Urinary bladder (tissue), 4 donors: ENCODE results near the gene CYSLTR1. TPM values are rescaled to one million over a fixed set of nuclear protein-coding genes. Genes with fewer than 3 reads are reported as not detected.
"Not testable (repeated sequence)": the region's sequence is repeated elsewhere in the genome, so short reads cannot be mapped to it uniquely, and the experiment has no call there.

Experiments
- DNase-seq: peaks from one replicate; pipeline ENCODE4 v3.0.0-alpha.2; 2015; ENCODE audit errors: extremely low spot score
- H3K27ac ChIP-seq: one replicate; pipeline ENCODE4 v1.5.1; 2013; ENCODE audit warnings: low read depth, mild to moderate bottlenecking, moderate library complexity
- H3K36me3 ChIP-seq: one replicate; pipeline ENCODE4 v1.6.1; 2013; ENCODE audit warnings: mild to moderate bottlenecking, moderate library complexity; ENCODE audit not compliant: insufficient read depth
- H3K4me1 ChIP-seq: one replicate; pipeline ENCODE4 v1.6.1; 2013; ENCODE audit warnings: mild to moderate bottlenecking, moderate library complexity; ENCODE audit not compliant: insufficient read depth
- H3K4me3 ChIP-seq: one replicate; pipeline ENCODE4 v1.5.1; 2013; ENCODE audit warnings: low read depth, low read length
- WGBS: extraction: QIAGEN DNeasy Blood & Tissue Kit; methylation state at CpG from one replicate; pipeline ENCODE4 v1.1.7; 2013; 5-methylcytosine and 5-hydroxymethylcytosine counted together
- polyA plus RNA-seq: library from polyadenylated mRNA; stranded (reverse); fragments of 200-250 nt; gene quantifications from one replicate; pipeline ENCODE4 v1.2.3, GENCODE V29; 2013
- total RNA-seq: library from RNA; depleted of rRNA; stranded (reverse); fragments of >200 nt; gene quantifications from one replicate; pipeline ENCODE4 v1.2.3, GENCODE V29; 2014
- donor health status: healthy with polysubstance abuse.
- donor health status: healthy.

The CYSLTR1 gene
- total and polyA plus RNA-seq, 2 donors: 1.7 to 12.9 TPM

DNA sequence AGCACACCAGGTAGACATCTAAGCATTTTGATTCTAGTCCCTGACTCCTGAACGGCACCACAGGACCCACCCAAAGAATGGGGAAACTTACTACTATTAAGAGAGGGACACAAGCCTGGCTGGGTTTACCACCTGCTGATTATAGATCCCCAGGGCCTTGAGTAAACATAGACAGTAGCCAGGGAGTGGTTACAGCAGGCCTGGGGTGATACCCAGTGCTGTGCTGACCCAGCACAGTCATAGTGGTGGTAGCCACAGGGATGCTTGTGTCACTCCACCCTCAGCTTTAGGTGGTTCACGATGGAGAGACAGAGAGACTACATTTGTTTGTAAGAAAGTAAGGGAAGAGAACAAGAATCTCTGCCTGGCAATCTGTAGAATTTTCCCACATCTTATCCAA lies 11.7 kb downstream of the CYSLTR1 start:
- DNase-seq: no peak
- H3K4me3 ChIP-seq: no peak overlapping the region
- H3K4me1 ChIP-seq: no peaks in the 10 kb centered on the region
- H3K27ac ChIP-seq: no peak overlapping the region
- no peaks in the 10 kb centered on the region for H3K36me3 ChIP-seq
- WGBS: 85% methylated on average over 2 of the region's 2 CpGs

DNA sequence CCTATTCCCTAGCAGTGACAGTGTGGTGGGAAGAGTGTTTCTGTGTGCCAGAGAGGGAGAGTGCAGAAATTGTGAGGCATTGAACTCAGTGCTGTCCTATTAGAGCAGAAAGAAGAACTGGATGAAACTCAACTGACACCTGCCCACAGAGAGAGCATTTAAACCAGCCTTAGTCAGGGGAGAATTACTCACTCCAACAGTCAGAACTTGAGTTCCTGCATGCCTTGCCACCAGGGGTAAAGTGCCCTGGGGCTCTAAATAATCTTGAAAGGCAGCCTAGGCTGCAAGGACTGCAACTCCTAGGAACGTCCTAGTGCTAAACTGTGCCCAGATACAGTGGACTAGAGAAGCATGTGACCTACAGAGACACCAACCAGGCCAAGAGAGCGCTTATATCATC lies 12.8 kb downstream of the CYSLTR1 start:
- no peak overlapping the region for H3K27ac ChIP-seq
- H3K4me3 ChIP-seq: no peak overlapping the region
- no peak for DNase-seq
- H3K36me3 ChIP-seq: no peaks in the 10 kb centered on the region
- no peaks in the 10 kb centered on the region for H3K4me1 ChIP-seq
- WGBS: 63% methylated on average over 2 of the region's 2 CpGs

GRCh38 chrX:78313526-78313925 lies 13.9 kb downstream of the CYSLTR1 start:
- Histone ChIP-seq H3K27ac (no peak overlapping the region), H3K4me3 (no peak overlapping the region), H3K4me1 (no peaks in the 10 kb centered on the region), H3K36me3 (no peaks in the 10 kb centered on the region)
- DNase-seq: no peak
- 67% methylated on average over 3 of the region's 3 CpGs for WGBS

GRCh38 chrX:78307665-78308064 lies 19.7 kb downstream of the CYSLTR1 start:
- DNase-seq: no peak
- Histone ChIP-seq H3K4me3 (no peak overlapping the region), H3K27ac (no peak overlapping the region), H3K4me1 (no peaks in the 10 kb centered on the region), H3K36me3 (no peaks in the 10 kb centered on the region)

- 97% methylated on average over 2 of the region's 2 CpGs for WGBS
- H3K4me3 ChIP-seq: no peak overlapping the region
- no peak for DNase-seq
- H3K36me3 ChIP-seq: no peaks in the 10 kb centered on the region
- H3K27ac ChIP-seq: no peak overlapping the region
- H3K4me1 ChIP-seq: no peaks in the 10 kb centered on the region
These were observed 24.3 kb downstream of the CYSLTR1 start for GRCh38 chrX:78303086-78303485.

DNA sequence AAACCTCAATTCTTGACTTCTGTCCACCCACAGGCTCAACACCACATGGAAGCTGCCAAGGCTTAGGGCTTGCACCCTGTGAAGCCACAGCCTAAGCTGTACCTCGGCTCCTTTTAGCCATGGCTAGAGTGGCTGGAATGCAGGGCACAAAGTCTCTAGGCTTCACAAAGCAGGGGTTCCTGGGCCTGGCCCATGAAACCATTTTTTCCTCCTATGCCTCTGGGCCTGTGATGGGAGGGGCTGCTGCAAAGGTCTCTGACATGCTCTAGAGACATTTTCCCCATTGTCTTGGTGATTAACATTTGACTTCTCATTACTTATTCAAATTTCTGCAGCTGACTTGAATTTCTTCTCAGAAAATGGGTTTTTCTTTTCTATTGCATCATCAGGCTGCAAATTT lies 26.5 kb downstream of the CYSLTR1 start:
- H3K4me3 ChIP-seq, DNase-seq: not testable (repeated sequence)
- 84% methylated on average over 1 of the region's 1 CpG for whole genome bisulfite sequencing

DNA sequence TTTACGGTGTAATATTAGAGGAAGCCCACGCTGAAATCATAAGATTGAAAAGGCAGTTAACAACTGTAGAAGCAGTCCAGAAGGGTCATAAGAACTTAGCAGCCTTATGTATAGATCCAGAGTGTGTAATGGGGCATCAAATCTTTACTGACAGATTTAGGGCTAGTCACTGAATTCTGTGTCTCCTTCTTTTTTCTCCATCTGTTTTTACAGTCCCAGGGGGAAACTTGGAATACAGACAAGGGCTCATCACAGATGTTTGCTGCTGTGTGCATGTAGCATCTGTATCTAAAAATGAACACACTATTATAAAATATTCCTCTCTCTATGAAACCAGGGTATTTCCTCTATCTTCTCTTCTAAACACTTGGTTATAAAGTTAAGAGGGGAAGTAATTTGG lies 43.9 kb downstream of the CYSLTR1 start:
- no peaks in the 10 kb centered on the region for H3K4me1 ChIP-seq
- H3K4me3 ChIP-seq: no peak overlapping the region
- no peak for DNase-seq
- no peak overlapping the region for H3K27ac ChIP-seq
- 61% methylated on average over 2 of the region's 2 CpGs for WGBS
- H3K36me3 ChIP-seq: no peaks in the 10 kb centered on the region

More for the DNA sequence above, 26.5 kb downstream of the CYSLTR1 start:
- H3K36me3 ChIP-seq, H3K4me1 ChIP-seq, H3K27ac ChIP-seq: not testable (repeated sequence)

DNA sequence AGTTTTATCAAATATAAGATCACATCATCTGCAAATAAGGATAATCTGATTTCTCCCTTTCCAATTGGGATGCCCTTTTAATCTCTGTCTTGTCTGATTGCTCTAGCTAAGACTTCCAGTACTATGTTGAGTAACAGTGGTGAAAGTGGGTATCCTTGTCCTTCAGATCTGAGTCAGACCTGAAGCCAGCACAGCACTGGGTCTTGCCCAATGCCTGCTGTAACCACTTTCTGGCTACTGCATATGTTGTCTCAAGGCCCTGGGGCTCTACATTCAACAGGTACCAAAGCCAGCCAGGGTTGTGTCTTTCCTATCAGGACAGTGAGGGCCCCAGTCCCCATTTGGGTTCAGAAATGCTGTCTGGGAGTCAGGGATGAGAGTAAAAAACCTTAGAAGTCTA lies 90.3 kb downstream of the CYSLTR1 start:
- H3K4me3 ChIP-seq: no peak overlapping the region
- no peaks in the 10 kb centered on the region for H3K36me3 ChIP-seq
- no peak overlapping the region for H3K27ac ChIP-seq
- H3K4me1 ChIP-seq: no peaks in the 10 kb centered on the region
- DNase-seq: no peak

GRCh38 chrX:78226047-78226446 lies 101.4 kb downstream of the CYSLTR1 start:
- not testable (repeated sequence) for DNase-seq, H3K4me1 ChIP-seq, H3K36me3 ChIP-seq, H3K4me3 ChIP-seq, H3K27ac ChIP-seq

Other genes with a start within 250 kb of the CYSLTR1 start
- 101 TPM for gene PGK1, start 223.4 kb downstream of the CYSLTR1 start, total RNA-seq
- gene PGK1, start 223.4 kb downstream of the CYSLTR1 start, polyA plus RNA-seq: 205 TPM
- gene TAF9B, start 188.0 kb downstream of the CYSLTR1 start, total RNA-seq: 41.0 TPM
- 22.0 TPM for gene TAF9B, start 188.0 kb downstream of the CYSLTR1 start, polyA plus RNA-seq